Measurements from ENCODE around the gene GPX7.

The GPX7 gene

GRCh38 chr1:52631759-52632331, 29.7 kb downstream of the GPX7 start:
- DNase-seq = no peak

GRCh38 chr1:52632732-52633290, 30.6 kb downstream of the GPX7 start, which contains the start of gene SHISAL2A:
Gene SHISAL2A (plus strand): TSS chr1:52633168. CDS start chr1:52633494, 326 bp downstream.
- DNase-seq = no peak

GRCh38 chr1:52633291-52633754, 31.2 kb downstream of the GPX7 start:
- no peak for DNase-seq

GRCh38 chr1:52634111-52634510, 31.9 kb downstream of the GPX7 start:
- no peak for DNase-seq

- no peak for DNase-seq
These were observed 33.3 kb downstream of the GPX7 start for GRCh38 chr1:52635321-52636089.

GRCh38 chr1:52636721-52637695, 34.8 kb downstream of the GPX7 start:
- DNase-seq = peak; percentile 94 to 97

- no peak for DNase-seq
These were observed 35.8 kb downstream of the GPX7 start for GRCh38 chr1:52637946-52638345.

- DNase-seq = no peak
These were observed 38.5 kb downstream of the GPX7 start for GRCh38 chr1:52640697-52641096.

GRCh38 chr1:52641307-52641706, 39.1 kb downstream of the GPX7 start:
- DNase-seq = no peak

GRCh38 chr1:52645261-52645660, 43.1 kb downstream of the GPX7 start:
- no peak for DNase-seq

- DNase-seq = no peak
These were observed 49.7 kb downstream of the GPX7 start for GRCh38 chr1:52651904-52652303.

- DNase-seq = no peak
These were observed 51.2 kb downstream of the GPX7 start for GRCh38 chr1:52653207-52653849.

- no peak for DNase-seq
These were observed 51.9 kb downstream of the GPX7 start for GRCh38 chr1:52654063-52654462.

- DNase-seq = no peak
These were observed 55.5 kb downstream of the GPX7 start for GRCh38 chr1:52657702-52658101.

Measured in AML-193 (cell line).